DOHH2 (cell line): ENCODE results near the gene KMT2C.

ENCODE experiments used
- H3F3A ChIP-seq: fragments of 200-600 bp; sonication (generic), shearing (Covaris generic); 2 replicates; pipeline ENCODE4 v1.6.0; 2016; ENCODE audit warnings: antibody characterized with exemption, mild to moderate bottlenecking; ENCODE audit not compliant: control insufficient read depth, insufficient read depth
- H3K27ac ChIP-seq: fragments of 200-600 bp; sonication (generic); 2 replicates; pipeline ENCODE4 v1.5.1; 2014; ENCODE audit warnings: low read depth, mild to moderate bottlenecking, low read length, moderate library complexity
- H3K27me3 ChIP-seq: fragments of 200-600 bp; sonication (generic); 2 replicates; pipeline ENCODE4 v1.6.1; 2014; ENCODE audit warnings: mild to moderate bottlenecking, low read length, mixed read lengths; ENCODE audit not compliant: control insufficient read depth
- H3K36me3 ChIP-seq: fragments of 200-600 bp; sonication (generic); 2 replicates; pipeline ENCODE4 v1.6.1; 2014; ENCODE audit warnings: mild to moderate bottlenecking, low read length, moderate library complexity, mixed read lengths; ENCODE audit not compliant: control insufficient read depth
- H3K4me1 ChIP-seq: fragments of 200-600 bp; sonication (generic); 2 replicates; pipeline ENCODE4 v1.6.1; 2014; ENCODE audit warnings: mild to moderate bottlenecking, low read length, mixed read lengths; ENCODE audit not compliant: control insufficient read depth
- H3K4me2 ChIP-seq: fragments of 200-600 bp; sonication (generic); 2 replicates; pipeline ENCODE4 v1.6.0; 2014; ENCODE audit warnings: mild to moderate bottlenecking, low read length, moderate library complexity
- H3K4me3 ChIP-seq: fragments of 200-600 bp; sonication (generic); 2 replicates; pipeline ENCODE4 v1.5.1; 2014; ENCODE audit warnings: mild to moderate bottlenecking, low read length, mixed read lengths
- H3K79me2 ChIP-seq: fragments of 200-600 bp; sonication (generic); 2 replicates; pipeline ENCODE4 v1.6.1; 2014; ENCODE audit warnings: mild to moderate bottlenecking, low read length, mixed read lengths; ENCODE audit not compliant: control insufficient read depth
- H3K9me2 ChIP-seq: fragments of 200-600 bp; sonication (generic); replicated peaks from 2 replicates; pipeline ENCODE4 v1.6.1; 2014; ENCODE audit warnings: mild to moderate bottlenecking, low read length, mixed read lengths; ENCODE audit not compliant: control insufficient read depth
- H3K9me3 ChIP-seq: fragments of 200-600 bp; sonication (generic); 2 replicates; pipeline ENCODE4 v1.6.1; 2014; ENCODE audit warnings: antibody characterized with exemption, low read length, mixed read lengths; ENCODE audit not compliant: control insufficient read depth, insufficient read depth
- H4K20me1 ChIP-seq: fragments of 200-600 bp; sonication (generic); 2 replicates; pipeline ENCODE4 v1.6.0; 2014; ENCODE audit warnings: low read depth, mild to moderate bottlenecking, antibody characterized with exemption, low read length, moderate library complexity; ENCODE audit not compliant: control insufficient read depth, insufficient read depth
- CTCF ChIP-seq: fragments of 200-600 bp; sonication (generic); IDR thresholded peaks from one replicate; pipeline ENCODE4 v1.5.1; 2014; ENCODE audit warnings: antibody characterized with exemption, mild to moderate bottlenecking, low read depth, low read length; ENCODE audit not compliant: poor library complexity, severe bottlenecking
- EZH2phosphoT487 ChIP-seq: fragments of 200-600 bp; sonication (generic); IDR thresholded peaks from 2 replicates; pipeline ENCODE4 v1.6.1; 2017; ENCODE audit warnings: borderline replicate concordance, mild to moderate bottlenecking, antibody characterized with exemption, low read length, moderate library complexity, mixed read lengths

The KMT2C gene

GRCh38 chr7:152178405-152179058 is 257.3 kb downstream of the KMT2C start:
- H3K79me2 ChIP-seq = peaks cover 3% of the 10 kb centered on the region; the same call in 1 of the 2 replicates
- no peaks in the 10 kb centered on the region for H3K4me1 ChIP-seq
- TF ChIP-seq EZH2phosphoT487 (no peak), CTCF (no peak)
- no peak overlapping the region for H3K4me2 ChIP-seq
- no peak overlapping the region for H3K27ac ChIP-seq
- H4K20me1 ChIP-seq = no peaks in the 10 kb centered on the region; the same call in 1 of the 2 replicates
- H3K36me3 ChIP-seq = peaks cover 80% of the 10 kb centered on the region
- no peaks in the 10 kb centered on the region for H3K9me3 ChIP-seq
- H3F3A ChIP-seq = no peaks in the 10 kb centered on the region; the same call in 1 of the 2 replicates
- H3K4me3 ChIP-seq = no peak overlapping the region
- no peaks in the 10 kb centered on the region for H3K27me3 ChIP-seq
- no peaks in the 10 kb centered on the region for H3K9me2 ChIP-seq

GRCh38 chr7:152177681-152178404 is 258.0 kb downstream of the KMT2C start:
- Histone ChIP-seq H3K27me3 (no peaks in the 10 kb centered on the region), H3K9me2 (no peaks in the 10 kb centered on the region), H3K36me3 (peaks cover 81% of the 10 kb centered on the region), H3K4me3 (no peak overlapping the region), H3K9me3 (no peaks in the 10 kb centered on the region), H3K27ac (no peak overlapping the region), H3K4me2 (no peak overlapping the region), H3F3A (no peaks in the 10 kb centered on the region; the same call in 1 of the 2 replicates), H4K20me1 (no peaks in the 10 kb centered on the region; the same call in 1 of the 2 replicates), H3K79me2 (peaks cover 3% of the 10 kb centered on the region; the same call in 1 of the 2 replicates), H3K4me1 (no peaks in the 10 kb centered on the region)
- TF ChIP-seq CTCF (no peak), EZH2phosphoT487 (no peak)

- Histone ChIP-seq H4K20me1 (no peaks in the 10 kb centered on the region; the same call in 1 of the 2 replicates), H3K27ac (no peak overlapping the region), H3K9me3 (no peaks in the 10 kb centered on the region), H3K4me3 (no peak overlapping the region), H3K9me2 (no peaks in the 10 kb centered on the region), H3K27me3 (no peaks in the 10 kb centered on the region), H3K79me2 (peaks cover 3% of the 10 kb centered on the region; the same call in 1 of the 2 replicates), H3K36me3 (peaks cover 79% of the 10 kb centered on the region), H3F3A (no peaks in the 10 kb centered on the region; the same call in 1 of the 2 replicates), H3K4me1 (no peaks in the 10 kb centered on the region), H3K4me2 (no peak overlapping the region)
- no peak for TF ChIP-seq CTCF
- TF ChIP-seq EZH2phosphoT487 = no peak
These were observed 259.0 kb downstream of the KMT2C start for GRCh38 chr7:152176797-152177196.
